ENCODE data around the gene BORCS8.

The BORCS8 gene

DNA sequence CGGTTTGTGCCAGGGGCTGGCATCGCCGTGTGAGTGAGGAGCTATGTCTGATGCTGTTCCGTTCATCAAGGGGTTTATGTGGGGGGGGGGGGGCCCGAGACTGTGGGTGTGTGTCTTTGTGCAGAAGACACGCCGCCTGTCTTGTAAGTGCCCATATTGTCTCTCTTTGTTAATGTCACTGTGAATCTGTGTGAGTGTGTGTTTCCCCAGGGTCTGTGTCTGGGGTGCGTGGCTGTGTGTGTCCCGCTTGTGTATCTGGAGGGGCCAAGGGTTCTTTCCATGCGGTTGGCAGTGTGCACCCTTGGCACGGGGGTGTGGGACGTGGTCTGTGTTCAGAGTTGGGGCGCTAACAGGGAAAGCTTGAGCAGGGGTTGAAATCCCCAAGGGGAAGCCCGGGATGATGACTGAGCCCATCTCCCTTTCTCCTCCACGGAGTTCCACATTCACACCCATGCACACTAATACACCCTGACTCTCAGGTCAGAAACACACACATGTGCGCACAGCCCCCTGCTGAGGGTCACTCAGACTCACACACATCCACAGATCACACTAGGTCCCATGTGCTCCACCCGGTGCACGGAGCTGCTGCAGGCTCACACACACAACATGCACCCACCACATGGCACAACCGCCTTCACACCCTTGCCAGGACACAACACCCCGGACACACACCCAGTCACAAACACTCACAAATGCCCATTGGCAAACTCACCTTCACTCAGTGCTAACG, 21.6 kb upstream of the BORCS8 start:
- DNase-seq = no peak

DNA sequence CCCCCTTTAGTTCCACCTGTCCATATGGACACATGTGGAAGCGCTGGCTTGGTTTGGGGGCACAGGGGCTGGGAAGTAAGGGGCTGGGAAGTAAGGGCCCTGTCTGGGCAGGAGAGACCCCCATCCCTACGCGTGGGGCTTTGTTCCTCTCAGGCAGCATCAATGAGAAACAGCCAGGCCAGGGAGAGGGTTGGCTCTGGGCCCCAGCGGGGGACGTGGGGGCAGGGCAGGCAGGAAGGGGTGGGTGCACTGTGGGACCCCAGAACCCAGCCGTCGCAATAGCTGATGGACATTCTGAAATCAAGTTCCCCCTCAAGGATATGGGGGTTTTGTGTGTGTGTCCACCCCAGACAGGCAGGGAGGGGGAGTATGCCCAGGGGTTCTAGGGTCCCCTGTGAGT, 21.0 kb upstream of the BORCS8 start:
- no peak for DNase-seq

- no peak for DNase-seq
These were observed 19.8 kb upstream of the BORCS8 start, which contains the start of gene NCAN for GRCh38 chr19:19211499-19212420. NCAN (plus strand) TSS chr19:19211958; CDS start chr19:19216954, 4,996 bp downstream.

GRCh38 chr19:19209372-19209771, 17.4 kb upstream of the BORCS8 start:
- no peak for DNase-seq

- no peak for DNase-seq
These were observed 16.0 kb upstream of the BORCS8 start for GRCh38 chr19:19207637-19208572.

DNA sequence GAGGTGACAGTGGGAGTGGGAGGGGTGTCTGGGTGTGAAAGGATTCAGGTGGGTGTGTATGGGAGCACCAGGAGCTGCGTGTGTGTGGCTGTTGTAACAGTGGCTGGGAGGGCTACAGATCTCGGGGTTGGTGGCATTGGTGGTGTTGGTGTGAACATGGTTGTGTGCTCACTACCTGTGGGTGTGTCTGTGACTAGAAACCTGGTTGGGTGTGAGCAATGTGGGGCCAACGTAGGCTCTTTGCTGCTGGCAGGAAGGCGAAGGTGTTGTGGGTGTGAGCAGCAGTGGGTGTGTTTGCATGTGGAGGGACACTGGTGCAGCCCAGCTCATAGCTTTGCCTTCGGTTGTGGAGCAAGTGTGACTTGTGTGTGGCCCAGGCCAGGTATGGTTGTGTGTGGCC, 15.0 kb upstream of the BORCS8 start:
- DNase-seq = no peak

DNA sequence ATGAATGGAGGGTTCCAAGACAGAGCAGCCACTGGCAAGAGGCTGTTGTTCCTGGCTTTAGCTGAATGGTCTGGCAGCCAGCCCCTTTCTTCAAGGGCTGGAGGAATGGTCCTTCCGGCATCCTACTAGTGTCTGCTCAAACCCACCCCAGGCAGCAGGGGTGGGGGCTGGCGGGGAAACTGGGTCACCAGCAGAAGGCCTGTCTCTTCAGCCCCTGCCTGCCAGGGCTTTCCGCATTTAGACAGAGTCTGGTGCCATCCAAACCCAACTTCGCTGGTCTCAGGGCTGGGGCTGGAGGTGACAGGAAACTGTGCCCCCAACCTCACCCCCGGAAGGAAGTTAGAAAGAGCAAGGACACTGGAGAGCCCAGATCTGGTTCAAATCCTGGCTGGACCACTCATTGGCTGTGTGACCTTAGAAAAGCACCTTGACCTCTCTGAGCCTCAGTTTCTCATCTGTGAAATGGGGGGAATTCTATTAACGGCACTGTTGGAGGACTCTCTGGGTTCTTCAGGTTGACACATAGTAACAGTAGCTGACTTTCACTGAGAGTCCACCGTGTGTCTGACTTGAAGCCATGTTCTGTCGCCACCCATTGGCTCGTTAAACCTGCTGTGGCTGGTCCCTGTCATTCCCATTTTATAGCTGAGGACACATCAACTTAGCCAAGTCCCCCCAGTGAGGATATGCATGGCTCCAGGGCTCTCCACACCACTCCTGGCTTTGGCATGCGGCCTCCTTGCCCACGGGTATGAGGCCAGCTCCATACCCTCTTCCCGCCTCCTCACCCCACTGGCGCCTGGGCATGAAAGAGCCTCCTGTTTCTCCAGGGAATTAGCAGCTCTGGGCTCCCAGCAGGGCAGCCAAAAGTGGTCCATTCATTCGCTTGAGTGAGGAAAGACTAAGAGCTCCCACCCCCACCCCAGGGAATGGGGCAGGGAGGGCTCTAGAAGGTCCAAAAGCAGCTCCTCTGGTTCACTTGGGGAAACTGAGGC, 13.8 kb upstream of the BORCS8 start:
- no peak for DNase-seq

DNA sequence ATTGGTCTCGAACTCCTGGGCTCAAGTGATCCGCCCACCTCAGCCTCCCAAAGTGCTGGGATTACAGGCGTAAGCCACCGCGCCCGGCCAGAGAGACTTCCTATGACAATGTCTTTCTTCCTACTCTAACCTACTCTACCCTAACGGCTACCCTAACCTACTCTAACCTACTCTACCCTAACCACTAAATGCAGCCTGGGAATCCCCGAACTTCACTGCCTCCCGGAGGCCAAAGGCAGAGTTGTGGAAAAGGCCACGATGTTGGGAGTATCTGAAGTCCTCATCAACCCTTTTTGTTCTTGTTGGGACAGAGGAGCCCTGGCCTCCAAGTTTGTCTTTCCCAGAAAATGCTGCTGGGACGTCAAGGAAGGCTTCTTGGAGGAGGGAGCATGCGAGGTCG, 12.2 kb upstream of the BORCS8 start:
- no peak for DNase-seq

DNA sequence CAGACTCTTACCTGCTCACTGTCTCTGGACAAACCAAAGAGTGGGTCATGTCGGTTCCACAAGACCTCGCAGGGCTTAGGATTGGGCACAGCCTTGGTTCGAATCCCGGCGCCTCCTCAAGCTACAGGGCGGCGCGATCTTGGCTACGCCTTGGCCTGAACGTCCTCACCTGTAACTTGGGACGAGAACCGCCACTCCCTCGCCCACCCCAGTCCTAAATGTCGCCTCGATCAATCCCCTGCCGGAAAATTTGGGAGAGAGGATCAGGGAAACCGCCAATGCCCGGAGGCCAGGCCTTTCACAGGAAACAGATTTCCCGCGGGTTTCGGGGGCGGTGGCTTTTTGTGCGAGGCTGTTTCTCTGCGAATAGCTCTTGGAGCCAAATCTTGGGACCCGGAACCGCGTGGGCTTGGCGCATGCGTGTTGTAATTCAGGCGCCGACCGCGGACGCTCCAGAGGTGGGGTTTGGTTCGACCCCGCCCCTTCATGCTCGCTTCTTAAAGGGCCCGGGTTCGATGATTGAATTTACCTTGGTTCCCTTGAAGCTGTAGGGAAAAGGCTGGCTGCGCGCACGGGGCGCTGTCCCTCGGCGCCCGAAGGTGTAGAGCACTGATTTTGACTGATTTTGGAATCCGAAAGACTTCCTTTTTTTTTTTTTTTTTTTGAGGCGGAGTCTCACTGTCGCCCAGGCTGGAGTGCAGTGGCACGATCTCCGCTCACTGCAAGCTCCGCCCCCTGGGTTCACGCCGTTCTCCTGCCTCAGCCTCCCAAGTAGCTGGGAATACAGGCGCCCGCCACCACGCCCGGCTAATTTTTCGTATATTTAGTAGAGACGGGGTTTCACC, 11.3 kb upstream of the BORCS8 start, which contains the start of gene NR2C2AP:
NR2C2AP (minus strand) TSS at position 403 of the 845 bp plus-strand sequence; CDS start at position 49, 354 bp downstream.
- peak; percentile 97 for DNase-seq

DNA sequence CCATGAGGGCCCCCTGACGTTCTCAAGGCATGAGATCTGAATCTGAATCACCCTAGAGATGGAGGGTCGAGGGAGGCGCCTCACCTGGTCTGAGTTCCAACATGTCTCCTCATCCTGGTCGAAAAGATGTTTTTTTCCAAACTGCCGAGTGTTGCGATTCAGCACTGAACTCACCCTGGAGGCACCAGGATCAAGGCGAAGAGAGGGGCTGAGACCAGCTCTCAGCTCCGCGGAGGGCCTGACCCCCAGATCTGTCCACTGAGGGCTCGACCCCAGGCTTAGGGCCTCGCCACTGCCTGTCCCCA, 10.7 kb upstream of the BORCS8 start:
- no peak for DNase-seq

- DNase-seq = no peak
These were observed 10.0 kb upstream of the BORCS8 start for GRCh38 chr19:19201697-19202630.

DNA sequence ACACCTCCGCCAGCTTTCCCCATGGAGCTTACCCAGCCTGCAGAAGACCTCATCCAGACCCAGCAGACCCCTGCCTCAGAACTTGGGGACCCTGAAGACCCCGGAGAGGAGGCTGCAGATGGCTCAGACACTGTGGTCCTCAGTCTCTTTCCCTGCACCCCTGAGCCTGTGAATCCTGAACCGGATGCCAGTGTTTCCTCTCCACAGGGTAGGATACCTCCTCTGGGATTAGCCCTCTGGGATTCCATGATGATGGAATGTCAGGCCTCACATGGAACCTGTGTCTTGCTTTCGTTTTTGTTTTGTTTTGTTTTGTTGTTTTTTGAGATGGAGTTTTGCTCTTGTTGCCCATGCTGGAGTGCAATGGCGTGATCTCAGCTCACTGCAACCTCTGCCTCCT, 2.0 kb upstream of the BORCS8 start:
- no peak for DNase-seq

DNA sequence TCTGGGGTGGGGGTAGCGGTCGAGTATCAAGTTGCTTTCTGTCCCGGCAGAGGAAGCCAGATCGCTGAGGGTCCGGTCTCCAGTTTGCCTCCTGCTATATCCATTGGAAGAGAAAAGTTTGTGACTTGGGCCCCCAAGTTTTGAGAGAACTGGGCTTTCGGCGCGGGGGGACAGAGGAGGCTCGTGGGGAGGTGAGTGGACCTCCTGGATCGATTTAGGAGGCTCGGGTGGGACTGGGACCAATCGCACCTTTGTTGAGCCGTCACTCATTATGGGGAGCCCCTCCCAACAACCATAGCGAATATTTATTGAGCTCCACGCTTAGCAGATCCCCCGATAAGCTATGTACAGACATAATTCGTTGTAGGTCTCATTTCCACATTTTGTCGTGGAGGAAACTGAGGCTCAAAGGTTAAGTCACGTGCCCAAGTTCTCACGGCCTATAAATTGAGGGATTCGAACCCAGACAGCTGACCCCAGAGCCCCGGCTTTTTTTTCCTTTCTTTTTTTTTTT, 1.0 kb upstream of the BORCS8 start:
- no peak for DNase-seq

GRCh38 chr19:19191768-19192077, 229 bp downstream of the BORCS8 start:
- no peak for DNase-seq

GRCh38 chr19:19186742-19187141, 5.2 kb downstream of the BORCS8 start:
- DNase-seq = no peak

DNA sequence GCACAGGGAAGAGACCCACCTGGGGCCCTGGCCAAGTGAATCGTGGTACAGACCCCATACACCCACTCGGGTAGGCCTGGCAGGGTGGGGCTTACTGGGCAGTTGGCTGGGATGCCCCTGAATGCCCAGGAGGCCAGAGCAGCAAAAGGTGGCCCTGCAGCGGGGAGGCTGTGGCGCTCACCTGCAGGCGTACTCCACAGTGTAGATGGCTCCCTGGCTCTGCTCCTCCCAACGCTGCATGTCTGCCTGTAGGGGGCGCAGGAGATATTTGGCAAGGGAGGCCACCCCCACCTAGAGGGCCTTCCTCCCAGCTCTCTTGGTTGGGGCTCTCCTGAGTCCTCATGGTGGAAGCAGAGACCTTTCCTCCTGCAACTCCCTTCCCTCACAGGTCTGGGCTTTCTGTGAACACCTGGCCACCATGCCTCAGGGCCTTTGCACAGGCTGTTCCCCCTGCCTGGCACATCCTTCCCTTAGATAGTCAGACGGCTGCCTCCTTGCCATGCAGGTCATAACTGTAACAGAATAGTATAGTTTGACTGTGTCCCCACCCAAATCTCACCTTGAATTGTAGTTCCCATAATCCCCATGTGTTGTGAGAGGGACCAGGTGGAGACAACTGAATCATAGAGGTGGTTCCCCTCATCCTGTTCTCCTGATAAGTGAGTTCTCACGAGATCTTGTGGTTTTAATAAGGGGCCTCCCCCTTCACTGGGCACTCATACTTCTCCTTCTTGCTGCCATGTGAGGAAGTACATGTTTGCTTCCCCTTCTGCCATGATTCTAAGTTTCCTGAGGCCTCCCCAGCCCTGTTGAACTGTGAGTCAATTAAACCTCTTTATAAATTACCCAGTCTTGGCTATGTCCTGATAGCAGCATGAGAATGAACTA, 5.9 kb downstream of the BORCS8 start:
- peak; percentile 88 for DNase-seq

DNA sequence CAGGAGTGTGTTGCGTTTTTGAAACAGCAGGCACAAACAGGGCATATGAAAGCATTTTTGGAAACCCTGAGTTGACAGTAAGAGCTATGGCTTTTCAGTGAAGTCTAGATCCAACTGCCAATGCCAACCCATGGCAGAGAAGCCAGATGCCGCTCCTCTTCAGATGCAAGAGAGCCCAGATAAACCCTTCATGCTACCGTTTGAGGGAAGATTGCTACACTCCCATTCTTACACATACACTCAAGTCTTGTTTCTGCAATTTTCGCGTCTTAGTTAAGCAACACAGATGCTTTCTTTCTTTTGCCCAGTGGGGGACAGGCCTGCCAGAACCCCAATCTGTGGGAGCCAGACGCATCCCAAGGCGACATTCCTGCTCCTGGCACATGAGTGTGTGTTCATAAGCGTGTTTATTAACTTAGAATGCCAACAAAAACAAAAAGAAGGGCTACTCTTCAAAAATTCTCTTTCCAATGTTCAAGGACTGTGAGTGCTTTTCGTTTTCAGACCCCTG, 10.4 kb downstream of the BORCS8 start:
- DNase-seq = no peak
